ENCODE data around the gene MAB21L4. TPM values are rescaled to one million over a fixed set of nuclear protein-coding genes. Genes with fewer than 3 reads are reported as not detected.

The MAB21L4 gene
- total RNA-seq, 1 experiment from 2014 or later, result 69.9 TPM

- H3K9me3 ChIP-seq, result no peaks in the 10 kb centered on the region
- peaks cover 12% of the 10 kb centered on the region for H3K36me3 Mint-ChIP-seq (ENCODE audit: insufficient read depth, unreplicated experiment)
- H3K4me1 ChIP-seq, result peaks cover 23% of the 10 kb centered on the region
- TF ChIP-seq CTCF (IDR thresholded peaks at IDR 0.05; ENCODE audit: insufficient read depth in 1 of 2, low read depth in 1 of 2, low read length in 1 of 2, severe bottlenecking in 1 of 2, unreplicated experiment in 1 of 2), result no peak
- no peaks in the 10 kb centered on the region for H3K9me3 Mint-ChIP-seq (ENCODE audit: unreplicated experiment)
- no peaks in the 10 kb centered on the region for H3K36me3 ChIP-seq (ENCODE audit: control insufficient read depth, insufficient read depth, low read length)
- H3K27me3 ChIP-seq (replicated peaks; ENCODE audit: control insufficient read depth, insufficient read depth, low read length), result no peaks in the 10 kb centered on the region
- intact Hi-C loops (cut with micrococcal nuclease; ENCODE audit: unreplicated experiment), result loop anchor here (10.0 kb wide), 1 partner anchor 92 kb away; no protein-coding TSS in a partner anchor
- H3K27me3 Mint-ChIP-seq (ENCODE audit: insufficient read depth, unreplicated experiment), result no peaks in the 10 kb centered on the region
- BruUV-seq (replicated peaks), result no TSS peak
- CTCF ChIA-PET, result interaction anchor here (0.9 kb wide), 1 partner anchor 22 kb away, joined by 6 read pairs; no protein-coding TSS in a partner anchor
- H3K4me3 ChIP-seq (ENCODE audit: low read depth, low read length), result no peak overlapping the region
- peaks cover 3% of the 10 kb centered on the region for H3K4me1 Mint-ChIP-seq (ENCODE audit: low read depth, unreplicated experiment)
- H3K27ac Mint-ChIP-seq (ENCODE audit: unreplicated experiment), result no peak overlapping the region
- no peak overlapping the region for H3K4me3 Mint-ChIP-seq (ENCODE audit: unreplicated experiment)
- no peak for DNase-seq
- POLR2A ChIA-PET, result no interaction called here
These were observed 3.6 kb downstream of the MAB21L4 start for GRCh38 chr2:240892356-240892755.

GRCh38 chr2:240891492-240892340 lies 4.2 kb downstream of the MAB21L4 start:
- Histone ChIP-seq H3K9me3 (no peaks in the 10 kb centered on the region), H3K36me3 (ENCODE audit: control insufficient read depth, insufficient read depth, low read length) (no peaks in the 10 kb centered on the region), H3K4me3 (ENCODE audit: low read depth, low read length) (no peak overlapping the region), H3K27me3 (replicated peaks; ENCODE audit: control insufficient read depth, insufficient read depth, low read length) (no peaks in the 10 kb centered on the region), H3K4me1 (peaks cover 17% of the 10 kb centered on the region)
- no TSS peak for BruUV-seq (replicated peaks)
- Mint-ChIP-seq H3K27ac (ENCODE audit: unreplicated experiment) (no peak overlapping the region), H3K4me1 (ENCODE audit: low read depth, unreplicated experiment) (no peaks in the 10 kb centered on the region), H3K4me3 (ENCODE audit: unreplicated experiment) (no peak overlapping the region), H3K36me3 (ENCODE audit: insufficient read depth, unreplicated experiment) (peaks cover 14% of the 10 kb centered on the region), H3K27me3 (ENCODE audit: insufficient read depth, unreplicated experiment) (no peaks in the 10 kb centered on the region), H3K9me3 (ENCODE audit: unreplicated experiment) (no peaks in the 10 kb centered on the region)
- CTCF ChIA-PET, result interaction anchor here (0.9 kb wide), 1 partner anchor 22 kb away, joined by 6 read pairs; no protein-coding TSS in a partner anchor
- no peak for TF ChIP-seq CTCF (IDR thresholded peaks at IDR 0.05; ENCODE audit: insufficient read depth in 1 of 2, low read depth in 1 of 2, low read length in 1 of 2, severe bottlenecking in 1 of 2, unreplicated experiment in 1 of 2)
- intact Hi-C loops (cut with micrococcal nuclease; ENCODE audit: unreplicated experiment), result loop anchor here (10.0 kb wide), 1 partner anchor 93 kb away; no protein-coding TSS in a partner anchor
- DNase-seq, result no peak
- POLR2A ChIA-PET, result no interaction called here

- ChIA-PET CTCF (no interaction called here), POLR2A (no interaction called here)
- H3K9me3 ChIP-seq, result no peaks in the 10 kb centered on the region
- no peaks in the 10 kb centered on the region for H3K36me3 ChIP-seq (ENCODE audit: control insufficient read depth, insufficient read depth, low read length)
- H3K9me3 Mint-ChIP-seq (ENCODE audit: unreplicated experiment), result no peaks in the 10 kb centered on the region
- H3K27me3 ChIP-seq (replicated peaks; ENCODE audit: control insufficient read depth, insufficient read depth, low read length), result no peaks in the 10 kb centered on the region
- no peaks in the 10 kb centered on the region for H3K27me3 Mint-ChIP-seq (ENCODE audit: insufficient read depth, unreplicated experiment)
- no peak for DNase-seq
- intact Hi-C loops (cut with micrococcal nuclease; ENCODE audit: unreplicated experiment), result loop anchor here (10.0 kb wide), 1 partner anchor 94 kb away; no protein-coding TSS in a partner anchor
- H3K4me3 ChIP-seq (ENCODE audit: low read depth, low read length), result no peak overlapping the region
- peaks cover 17% of the 10 kb centered on the region for H3K4me1 ChIP-seq
- no peaks in the 10 kb centered on the region for H3K4me1 Mint-ChIP-seq (ENCODE audit: low read depth, unreplicated experiment)
- H3K27ac Mint-ChIP-seq (ENCODE audit: unreplicated experiment), result no peak overlapping the region
- no peak overlapping the region for H3K4me3 Mint-ChIP-seq (ENCODE audit: unreplicated experiment)
- no TSS peak for BruUV-seq (replicated peaks)
- no peak for TF ChIP-seq CTCF (IDR thresholded peaks at IDR 0.05; ENCODE audit: insufficient read depth in 1 of 2, low read depth in 1 of 2, low read length in 1 of 2, severe bottlenecking in 1 of 2, unreplicated experiment in 1 of 2)
- H3K36me3 Mint-ChIP-seq (ENCODE audit: insufficient read depth, unreplicated experiment), result peaks cover 23% of the 10 kb centered on the region
These were observed 5.3 kb downstream of the MAB21L4 start for GRCh38 chr2:240890691-240891090.

Measured in Caco-2 (cell line).